GM21737 (cell line): Measurements from ENCODE around the gene GALNT9.
"Not testable (repeated sequence)": the region's sequence is repeated elsewhere in the genome, so short reads cannot be mapped to it uniquely, and the experiment has no call there.

ENCODE experiments used
- ATAC-seq: cut with Tn5 transposase; IDR thresholded peaks from one replicate; pipeline ENCODE4 v1.9.1; 2021; ENCODE audit warnings: mild to moderate bottlenecking, moderate library complexity; ENCODE audit not compliant: unreplicated experiment

GALNT9 gene

DNA sequence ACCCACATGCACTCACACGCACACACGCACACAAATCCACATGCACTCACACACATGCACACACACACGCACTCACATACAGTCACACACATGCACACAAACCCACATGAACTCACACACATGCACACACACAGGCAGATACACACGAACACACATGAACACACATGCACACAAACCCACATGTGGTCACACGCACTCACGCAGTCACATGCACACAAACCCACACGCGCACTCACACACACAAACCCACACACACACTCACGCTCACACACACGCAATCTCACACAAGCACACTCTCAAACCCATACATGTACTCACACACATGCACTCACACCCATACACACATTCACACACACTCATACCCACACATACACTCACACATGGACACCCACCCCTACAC, 61.5 kb downstream of the GALNT9 start:
- no peak for ATAC-seq

DNA sequence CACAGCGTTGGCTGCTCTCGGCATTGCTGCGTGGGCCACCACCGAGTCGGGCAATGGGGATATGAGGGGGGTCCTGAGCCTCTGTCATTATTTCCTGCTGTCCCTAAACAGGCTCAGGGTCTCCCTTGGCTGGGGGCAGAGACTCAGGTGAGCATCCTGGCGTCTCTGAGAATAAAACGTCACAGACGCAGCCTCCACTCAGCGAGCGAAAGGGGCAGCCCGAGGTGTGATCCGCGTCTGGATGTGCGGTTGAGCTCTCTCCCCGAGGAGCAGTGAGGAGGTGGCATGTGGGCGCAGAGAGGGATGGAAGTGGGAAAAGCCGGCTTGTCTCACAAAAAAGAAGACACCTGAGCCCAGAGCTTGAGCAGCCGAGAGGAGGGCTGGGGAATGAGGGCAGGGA, 62.6 kb downstream of the GALNT9 start:
- no peak for ATAC-seq

DNA sequence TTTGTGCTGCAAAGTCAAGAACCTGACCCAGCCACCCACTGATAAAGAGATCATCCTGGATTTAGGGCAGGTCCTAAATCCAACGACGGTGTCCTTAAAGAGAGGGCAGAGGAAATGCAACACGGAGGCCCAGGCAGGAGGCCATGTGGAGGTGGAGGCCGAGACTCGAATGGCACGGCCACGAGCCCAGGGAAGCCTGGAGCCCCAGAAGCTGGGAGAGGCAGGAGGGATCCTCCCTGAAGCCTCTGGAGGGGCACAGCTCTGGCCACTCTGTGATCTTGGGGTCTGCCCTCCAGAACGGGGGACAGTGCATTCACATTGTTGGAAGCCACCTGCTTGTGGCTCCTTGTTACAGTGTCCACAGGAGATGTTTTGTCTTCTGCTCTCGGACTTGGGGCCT, 63.0 kb downstream of the GALNT9 start:
- ATAC-seq = no peak

DNA sequence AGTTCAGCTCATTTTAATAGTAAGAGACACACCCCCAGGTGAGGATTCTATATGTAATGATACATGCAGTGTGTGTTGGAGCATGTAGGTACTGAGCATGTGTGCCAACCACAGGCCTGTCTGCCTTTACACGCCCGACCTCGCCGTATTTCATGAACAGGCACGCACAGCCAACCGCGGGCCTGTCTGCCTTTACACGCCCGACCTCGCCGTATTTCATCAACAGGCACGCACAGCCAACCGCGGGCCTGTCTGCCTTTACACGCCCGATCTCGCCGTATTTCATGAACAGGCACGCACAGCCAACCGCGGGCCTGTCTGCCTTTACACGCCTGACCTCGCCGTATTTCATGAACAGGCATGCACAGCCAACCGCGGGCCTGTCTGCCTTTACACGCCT, 63.6 kb downstream of the GALNT9 start:
- not testable (repeated sequence) for ATAC-seq

DNA sequence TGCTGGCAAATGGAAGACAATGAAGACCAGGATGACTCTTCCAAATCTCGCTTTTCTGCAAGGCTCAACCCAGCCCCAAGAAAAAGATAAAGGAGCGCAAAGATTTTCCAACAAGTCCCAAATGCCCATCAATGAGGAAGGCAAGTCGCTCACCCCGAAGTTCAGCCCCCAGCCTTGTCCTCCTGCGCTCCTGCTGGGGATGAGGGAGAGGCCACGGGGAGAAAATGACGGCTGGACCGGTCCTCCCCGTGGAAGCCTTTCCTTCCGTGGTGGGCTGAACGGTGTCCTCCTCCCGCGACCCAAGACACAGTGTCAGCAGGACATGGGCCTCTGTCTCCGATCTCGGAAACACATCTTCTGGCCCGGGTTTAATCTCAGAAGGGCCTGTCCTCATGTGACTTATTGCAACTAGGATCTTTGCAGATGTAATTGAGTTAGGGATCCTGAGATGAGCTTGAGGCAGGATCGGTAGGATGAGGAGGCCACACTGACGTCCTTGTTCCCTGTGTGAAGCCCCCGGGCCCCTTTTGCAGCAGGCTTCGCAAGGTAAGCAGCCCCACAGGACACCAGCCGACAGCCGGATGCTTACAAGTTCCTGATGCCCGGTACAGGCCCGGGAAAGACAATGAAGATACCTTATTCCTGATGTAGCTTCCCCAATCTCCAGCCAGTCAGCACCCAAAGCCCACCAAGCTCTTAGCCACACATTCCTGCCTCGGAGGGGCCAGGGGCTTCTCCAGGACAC, 64.2 kb downstream of the GALNT9 start:
- no peak for ATAC-seq

DNA sequence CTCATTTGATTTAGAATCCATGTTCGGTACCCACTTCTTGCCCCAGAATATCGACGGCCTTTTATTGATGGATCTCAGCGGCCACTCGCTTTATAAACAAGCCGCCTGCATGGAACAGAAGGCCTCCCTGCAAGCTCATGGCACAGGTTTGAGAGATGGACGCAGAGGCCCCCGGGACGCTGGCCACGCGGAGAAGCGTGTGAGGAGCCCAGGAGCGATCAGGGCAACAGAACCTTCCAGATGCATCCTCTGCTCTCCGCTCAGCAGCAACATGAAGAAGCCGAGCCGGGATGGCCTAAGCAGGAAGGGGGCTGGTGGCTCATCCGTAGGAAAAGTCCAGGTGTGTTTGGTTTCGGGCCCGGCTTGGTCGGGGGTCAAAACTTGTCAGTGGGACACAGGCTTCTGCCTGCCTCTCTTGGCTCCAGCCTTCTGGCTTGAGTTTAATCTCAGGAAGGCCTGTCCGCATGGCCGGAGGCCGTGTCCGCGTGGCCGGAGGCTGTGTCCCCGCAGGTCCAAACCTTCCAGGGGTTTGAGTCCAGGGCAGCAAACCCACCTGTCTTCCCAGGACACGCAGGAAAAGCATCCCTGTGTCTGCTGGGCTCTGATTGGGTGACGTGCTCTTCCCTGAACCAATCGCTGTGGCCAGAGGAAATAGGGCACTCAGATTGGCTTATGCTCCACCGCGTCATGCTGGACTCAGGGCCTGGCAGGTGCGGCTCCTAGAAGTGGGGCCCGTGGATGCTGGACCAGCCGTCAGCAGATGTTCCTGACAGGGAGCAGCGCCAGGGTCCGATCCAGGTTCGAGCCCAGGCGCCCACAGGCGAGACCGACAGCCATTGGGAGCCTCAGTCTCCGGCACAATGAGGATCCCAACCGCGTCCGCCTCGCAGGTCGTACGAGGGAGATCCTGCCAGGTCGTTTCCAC, 65.0 kb downstream of the GALNT9 start:
- ATAC-seq = no peak

DNA sequence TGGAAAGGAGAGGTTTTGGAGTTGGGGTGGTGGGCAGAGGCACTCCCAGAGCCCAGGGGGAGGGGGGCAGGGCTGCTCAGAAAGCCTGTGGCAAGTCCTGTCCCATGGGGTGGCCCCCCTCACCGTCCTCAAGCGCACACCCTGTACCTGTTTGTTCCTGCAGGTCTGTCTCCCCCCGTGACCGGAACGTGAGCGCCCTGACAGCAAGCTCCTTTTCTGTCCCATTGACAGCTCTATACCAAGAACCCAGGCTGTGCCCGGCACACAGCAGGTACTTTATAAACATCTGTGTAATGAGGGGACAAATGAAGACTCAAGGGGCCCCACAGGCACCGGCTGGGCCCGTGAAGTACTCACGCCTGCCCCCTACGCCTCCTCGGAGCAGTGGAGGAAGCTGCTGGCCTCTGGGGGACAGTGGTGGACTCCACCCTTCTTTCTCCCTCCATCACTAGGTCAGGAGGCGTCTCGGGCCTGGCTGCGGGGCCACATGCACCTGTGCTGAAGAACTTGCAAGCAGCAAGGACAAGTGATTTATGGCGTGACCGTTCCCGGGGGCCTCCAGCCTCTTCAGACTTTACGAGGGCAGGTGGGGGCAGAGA, 65.8 kb downstream of the GALNT9 start:
- ATAC-seq = no peak

DNA sequence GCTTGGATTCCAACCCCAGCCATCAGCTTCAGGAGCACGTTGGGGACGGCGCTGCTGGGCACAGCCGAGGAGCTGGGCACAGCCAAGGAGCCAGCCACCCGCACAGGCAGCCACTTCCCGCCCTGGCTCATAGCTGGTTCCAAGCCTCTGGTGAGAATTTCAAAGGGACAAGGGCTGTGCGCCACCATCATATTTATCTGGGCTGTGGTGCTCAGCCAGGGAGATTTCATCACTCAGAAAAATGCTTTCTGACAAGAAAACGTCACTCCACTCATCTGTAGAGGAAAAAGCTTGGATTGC, 66.4 kb downstream of the GALNT9 start:
- no peak for ATAC-seq

DNA sequence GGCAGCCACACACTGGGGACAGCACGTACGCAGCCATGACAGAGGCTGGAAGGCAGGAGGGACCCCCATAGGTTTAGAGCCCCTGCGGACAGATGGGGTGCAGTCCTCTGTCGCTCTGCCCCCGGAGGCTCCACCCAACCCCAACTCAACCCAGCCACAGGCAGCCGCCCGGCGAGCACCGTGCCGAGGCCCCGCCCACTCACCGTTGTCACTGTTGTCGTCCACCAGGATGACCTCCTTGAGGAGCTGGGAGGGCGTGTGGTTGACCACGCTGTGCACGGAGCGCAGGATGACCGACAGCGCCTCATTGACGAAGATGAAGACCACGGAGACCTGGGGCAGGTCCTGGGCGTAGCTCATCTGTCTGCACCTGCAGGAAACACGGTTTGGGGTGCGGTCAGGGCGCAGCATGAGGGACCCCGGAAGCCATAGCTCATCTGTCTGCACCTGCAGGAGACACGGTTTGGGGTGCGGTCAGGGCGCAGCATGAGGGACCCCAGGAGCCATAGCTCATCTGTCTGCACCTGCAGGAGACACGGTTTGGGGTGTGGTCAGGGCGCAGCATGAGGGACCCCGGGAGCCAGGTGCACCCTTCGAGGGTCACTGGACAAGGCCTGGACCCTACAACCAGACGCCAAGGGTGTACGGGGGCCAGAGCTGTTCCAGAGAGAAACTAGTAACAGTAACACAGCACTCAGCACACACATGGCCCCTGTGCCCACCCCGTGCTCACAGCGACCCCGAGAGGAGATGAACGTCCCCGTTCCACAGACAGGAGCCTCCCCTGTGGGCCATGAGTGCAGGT, 66.9 kb downstream of the GALNT9 start:
- ATAC-seq = no peak

DNA sequence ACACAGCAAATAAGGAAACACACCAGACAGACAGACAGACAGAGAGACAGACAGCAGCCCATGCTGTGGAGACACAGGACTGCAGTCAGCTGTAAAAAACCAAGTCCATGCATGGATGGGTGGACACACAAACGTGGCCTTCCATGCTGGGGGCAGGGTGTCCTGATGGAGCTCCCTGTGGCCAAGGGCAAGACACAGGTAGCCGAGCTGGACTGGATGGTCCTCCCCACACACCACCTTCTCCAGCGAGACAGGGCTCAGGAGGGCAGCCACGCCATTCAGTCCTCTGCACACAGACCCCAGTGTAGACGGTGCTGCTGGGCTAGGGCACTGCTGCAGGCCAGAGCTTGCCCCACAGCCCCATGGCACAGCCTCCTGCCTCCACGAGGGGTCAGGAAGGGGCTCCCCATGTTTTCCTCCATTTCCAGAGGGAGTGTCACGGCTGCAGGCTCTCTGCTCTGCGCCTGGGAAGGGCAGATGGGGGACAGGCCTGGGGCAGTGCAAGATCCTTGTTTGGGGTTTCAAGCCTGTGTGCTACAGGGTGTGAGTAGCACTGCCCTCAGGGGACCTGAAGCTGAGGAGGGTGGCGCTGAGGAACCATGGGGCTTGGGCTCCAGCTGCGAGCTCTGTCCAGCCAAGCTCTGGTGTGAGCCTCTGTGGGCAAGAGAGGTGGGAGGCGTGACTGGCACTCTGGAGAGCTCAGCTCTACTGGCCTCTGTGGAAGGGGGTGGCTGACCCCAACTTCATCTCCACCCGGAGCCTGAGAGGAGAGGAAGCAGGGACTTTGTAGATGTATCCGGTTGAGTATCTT, 67.9 kb downstream of the GALNT9 start:
- ATAC-seq = no peak

DNA sequence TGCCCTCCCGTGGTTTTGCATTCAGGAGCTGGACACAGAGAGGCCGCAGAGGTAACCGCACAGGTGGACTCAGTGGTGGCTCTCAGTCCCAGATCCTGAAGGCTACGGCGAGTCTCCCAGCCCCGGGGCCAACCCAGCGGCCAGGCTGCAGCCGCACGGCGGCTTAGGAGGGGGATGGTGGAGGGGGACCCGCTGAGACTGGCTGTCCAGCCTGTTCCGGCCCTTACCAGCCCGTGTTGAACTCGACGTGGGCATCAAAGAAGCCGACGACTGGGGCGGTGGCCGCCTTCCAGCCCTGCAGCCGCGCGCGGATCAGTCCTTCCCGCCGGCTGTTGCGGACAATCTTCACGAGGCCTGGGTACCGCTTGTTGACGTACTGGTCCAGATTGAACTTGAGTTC, 68.7 kb downstream of the GALNT9 start:
- no peak for ATAC-seq

DNA sequence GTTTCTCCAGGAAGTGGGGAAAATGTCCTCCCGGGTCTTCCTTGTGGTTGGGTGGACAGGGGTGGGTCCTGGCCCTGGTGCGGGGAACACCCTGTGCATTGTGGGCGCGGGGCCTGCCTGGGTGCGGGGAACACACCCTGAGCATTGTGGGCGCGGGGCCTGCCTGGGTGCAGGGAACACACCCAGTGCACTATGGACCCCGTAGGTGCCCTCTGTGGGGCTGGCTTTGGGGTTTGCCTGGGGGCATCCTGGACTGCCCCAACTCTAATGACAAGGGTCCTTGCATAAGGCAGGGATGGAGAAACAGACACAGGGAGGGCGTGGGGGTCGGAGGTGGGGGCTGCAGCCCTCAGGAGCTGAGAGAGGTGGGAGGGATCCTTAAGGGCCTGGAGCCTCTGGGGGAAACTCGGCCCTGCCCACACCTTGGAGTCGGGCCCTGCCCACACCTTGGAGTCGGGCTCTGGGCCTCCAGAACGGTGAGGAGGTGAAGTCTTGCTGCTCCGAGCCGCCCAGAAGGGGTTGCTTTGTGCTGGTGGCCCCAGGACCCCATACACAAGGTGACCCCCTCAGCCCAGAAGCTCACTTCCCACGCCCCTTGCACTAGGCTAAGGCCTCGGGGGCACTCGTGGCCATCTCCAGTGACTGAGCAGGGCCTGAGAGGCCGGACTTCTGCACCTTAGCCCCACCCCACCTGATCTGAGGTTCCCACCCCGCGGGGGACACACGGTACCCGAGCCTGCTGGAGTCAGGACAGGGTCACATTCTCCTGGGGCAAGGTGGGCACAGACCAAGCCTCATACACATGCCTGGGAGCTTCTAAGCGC, 69.3 kb downstream of the GALNT9 start:
- no peak for ATAC-seq

DNA sequence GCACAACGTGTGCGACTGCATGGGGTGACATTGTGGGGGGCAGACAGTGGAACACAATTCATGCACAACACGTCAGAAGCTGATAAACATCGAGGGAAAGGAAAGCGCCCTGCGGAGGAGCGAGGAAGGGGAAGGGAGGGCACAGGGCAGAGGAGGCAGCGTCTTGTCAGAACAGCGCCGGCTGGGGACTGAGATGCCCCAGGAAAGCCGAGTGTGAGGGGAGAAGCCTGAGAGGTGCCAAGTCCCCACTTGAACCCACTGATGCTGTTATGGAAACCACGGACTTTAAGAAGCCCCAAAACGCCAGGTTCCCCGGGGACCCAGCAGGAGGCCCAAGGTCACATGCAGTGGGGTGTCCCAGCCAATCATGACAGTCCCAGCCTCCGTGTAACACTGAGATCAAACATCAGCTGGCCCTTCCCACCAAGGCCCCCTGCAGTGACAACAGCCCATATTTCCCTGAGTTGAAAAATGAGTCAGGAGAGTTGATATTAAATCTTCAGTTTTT, 70.0 kb downstream of the GALNT9 start:
- ATAC-seq = no peak

DNA sequence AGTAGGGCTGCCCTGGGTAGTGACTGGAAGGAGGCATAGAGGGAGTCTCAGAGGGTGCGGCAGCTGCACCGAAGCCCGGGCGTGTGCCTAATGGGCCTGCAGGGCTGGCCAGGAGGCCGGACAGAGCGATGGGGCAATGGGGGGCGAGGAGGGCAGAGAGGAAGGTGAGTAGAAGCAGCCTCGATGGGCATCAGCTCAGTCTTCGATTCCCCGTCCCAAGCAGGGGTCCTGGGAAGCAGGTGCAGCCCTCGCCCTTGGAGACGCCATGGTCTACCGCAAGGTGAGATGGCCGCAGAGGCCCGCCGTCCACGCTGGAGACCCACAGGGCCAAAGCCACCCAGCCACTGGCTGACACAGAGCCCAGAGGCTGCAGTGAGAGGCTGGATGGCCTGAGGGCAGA, 70.8 kb downstream of the GALNT9 start:
- no peak for ATAC-seq

DNA sequence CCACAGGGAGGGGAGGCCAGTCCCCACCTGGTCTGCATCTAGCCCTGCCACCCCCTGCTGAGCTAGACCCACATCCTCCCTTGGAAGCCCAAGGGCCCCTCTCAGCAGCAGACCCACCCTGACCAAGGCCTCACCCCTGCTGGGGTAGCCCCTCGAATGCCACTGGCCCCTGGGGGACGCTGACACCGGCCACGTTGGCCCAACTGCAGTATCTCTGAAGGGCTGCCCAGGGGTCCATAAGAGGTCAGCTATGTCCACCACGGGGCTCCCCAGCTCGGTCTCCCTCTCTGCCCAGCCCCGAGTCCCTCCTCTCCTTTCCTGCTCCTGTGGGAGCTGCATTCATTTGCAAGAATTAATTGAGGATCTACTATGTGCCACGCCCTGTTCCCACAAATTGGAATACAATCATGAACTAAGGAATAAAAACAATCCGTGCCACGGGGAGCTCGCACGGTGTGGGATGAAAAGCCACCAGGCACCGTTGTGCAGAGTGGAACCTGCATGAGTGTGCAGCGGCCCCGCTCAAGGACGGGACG, 71.4 kb downstream of the GALNT9 start:
- no peak for ATAC-seq

DNA sequence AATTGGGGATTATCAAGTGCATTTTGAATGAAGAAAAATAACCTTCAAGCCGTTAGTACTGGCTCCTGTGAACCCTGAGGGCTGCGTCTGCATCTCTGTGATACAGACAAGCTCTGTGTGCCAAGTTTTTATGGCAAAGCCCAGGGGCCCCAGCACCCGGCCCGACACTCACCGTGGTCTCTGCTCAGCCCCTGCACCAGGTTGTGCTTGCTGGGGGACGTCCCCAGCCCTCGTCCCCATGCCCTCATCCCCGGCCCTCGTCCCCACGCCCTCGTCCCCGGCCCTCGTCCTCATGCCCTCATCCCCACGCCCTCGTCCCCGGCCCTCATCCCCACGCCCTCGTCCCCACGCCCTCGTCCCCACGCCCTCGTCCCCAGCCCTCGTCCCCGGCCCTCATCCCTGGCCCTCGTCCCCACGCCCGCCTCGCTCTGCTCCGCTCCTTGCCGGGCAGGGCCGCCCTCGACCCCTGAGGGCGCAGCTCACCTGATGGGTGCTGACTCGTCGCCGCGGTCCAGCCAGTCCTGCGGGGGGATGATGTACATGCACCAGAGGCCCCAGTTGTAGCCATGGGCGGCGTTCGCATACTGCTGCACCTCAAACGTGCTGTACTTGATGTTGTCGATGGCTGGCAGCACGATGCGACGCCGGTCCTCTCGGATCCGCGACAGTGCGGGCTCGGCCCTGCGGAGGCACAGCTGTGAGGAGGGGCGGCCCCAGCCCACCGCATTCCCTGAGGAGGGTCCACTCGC, 72.0 kb downstream of the GALNT9 start:
- no peak for ATAC-seq

DNA sequence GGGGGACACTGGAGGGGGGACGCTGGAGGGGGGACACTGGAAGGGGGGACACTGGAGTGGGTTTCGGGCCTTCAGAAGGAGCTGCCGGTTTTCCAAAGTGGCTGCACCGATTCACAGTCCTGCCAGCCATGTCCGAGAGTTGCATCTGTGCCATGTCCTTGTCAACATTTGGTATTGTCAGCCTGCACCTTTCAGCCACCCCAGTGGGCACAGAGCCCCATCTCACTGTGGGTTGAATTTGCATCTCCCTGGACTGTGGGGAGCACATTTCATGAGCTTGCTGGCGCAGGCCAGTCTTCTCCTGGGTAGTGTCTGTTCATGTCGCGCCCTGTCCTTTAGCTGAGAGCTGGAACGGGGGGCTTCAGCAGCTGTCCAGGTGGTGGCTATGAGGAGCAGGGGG, 72.7 kb downstream of the GALNT9 start:
- ATAC-seq = no peak

DNA sequence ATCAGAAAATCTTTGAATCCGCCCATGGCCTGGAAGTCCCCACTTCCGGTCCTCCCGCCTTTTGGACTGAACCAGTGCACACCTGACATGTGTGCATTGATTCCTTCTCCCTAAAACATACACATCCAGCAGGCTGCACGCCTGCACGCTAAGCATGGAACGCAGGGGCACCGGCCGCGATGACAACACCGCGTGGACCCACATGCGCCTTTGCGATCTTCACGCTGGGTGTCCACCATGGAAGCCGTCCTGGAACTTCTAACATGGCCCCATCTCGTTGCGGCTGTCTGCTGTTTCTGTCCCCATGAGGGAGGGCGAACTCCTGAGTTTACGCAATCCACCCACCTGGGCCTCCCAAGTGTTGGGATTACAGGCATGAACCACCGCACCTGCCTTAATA, 73.7 kb downstream of the GALNT9 start:
- ATAC-seq = no peak
